Left cardiac atrium (tissue), 4 donors: ENCODE results near the gene LARP1. TPM values are rescaled to one million over a fixed set of nuclear protein-coding genes. Genes with fewer than 3 reads are reported as not detected.
A peak's percentile ranks its signal among the peaks of the same experiment; 100 is the strongest.
"Not testable (repeated sequence)": the region's sequence is repeated elsewhere in the genome, so short reads cannot be mapped to it uniquely, and the experiment has no call there.

Experiments
- ATAC-seq, 2 donors: fragments of 200-7000 bp; cut with Tn5 transposase; one replicate each; pipeline ENCODE4 v1.9.1; 2020; ENCODE audit warnings: mild to moderate bottlenecking in 2 of 2, moderate library complexity in 2 of 2
- DNase-seq: peaks from one replicate; pipeline ENCODE4 v3.0.0-alpha.2; 2020
- intact Hi-C, 2 donors: fragments of 100-400 bp; cut with DNase I; formaldehyde crosslinking; loops; one replicate each; pipeline versions ENCODE4 v1.14.1 to v1.15.1; 2022 to 2023
- long read RNA-seq: library from polyadenylated mRNA; unstranded; transcript quantifications from one replicate; pipeline ENCODE4 v2.0.0, GENCODE V29; 2021
- total RNA-seq, 2 donors: library from RNA; stranded (reverse); fragmentation: NEBNext Ultra II Directional; extraction: Animal tissue kit (Norgen Biotek cat#: 25700); gene quantifications; one replicate each; pipeline ENCODE4 v1.2.1, GENCODE V29; 2021
- donor health status: DM: no; HTN: yes; CAD: no.
- donor health status: DM: no; HTN: yes; CAD: no; lungs with severe emphysema.
- donor health status: DM: yes; HTN: yes; CAD: no.
- donor health status: Dilated cardiomyopathy.

Gene LARP1
- 100 to 1,000 TPM; 105 to 145 TPM for total RNA-seq
- long read RNA-seq, partial matches to known transcripts = 20 of 65 reads
- long read RNA-seq, other reads (novel, unspliced or antisense) = 45 of 65 reads

DNA sequence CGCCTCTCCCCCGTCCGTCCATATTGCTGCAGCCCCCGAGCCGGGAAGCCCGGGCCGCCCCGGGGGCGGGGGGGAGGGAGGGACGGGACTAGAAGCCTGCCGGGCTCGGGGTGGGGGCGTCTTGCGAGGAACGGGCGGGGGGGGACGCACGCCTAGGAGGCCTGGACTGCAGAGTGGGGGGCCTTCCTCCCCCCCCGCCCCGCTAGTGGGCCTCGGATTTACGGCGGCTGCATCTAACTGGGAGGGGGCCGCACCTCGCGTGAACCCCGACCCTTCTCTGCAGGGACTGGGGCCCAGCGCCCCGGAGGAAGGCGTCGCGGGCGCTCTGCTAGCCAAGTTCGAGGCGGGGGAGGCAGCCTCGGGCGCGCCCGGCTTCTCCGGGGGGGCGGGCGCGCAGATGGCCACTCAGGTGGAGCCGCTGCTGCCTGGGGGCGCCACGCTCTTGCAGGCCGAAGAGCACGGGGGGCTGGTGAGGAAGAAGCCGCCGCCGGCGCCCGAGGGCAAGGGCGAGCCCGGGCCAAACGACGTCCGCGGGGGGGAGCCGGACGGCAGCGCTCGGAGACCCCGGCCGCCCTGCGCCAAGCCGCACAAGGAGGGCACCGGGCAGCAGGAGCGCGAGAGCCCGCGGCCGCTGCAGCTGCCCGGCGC lies at the start of gene LARP1:
LARP1 (plus strand) TSS at position 17 of the 648 bp plus-strand sequence; CDS start at position 398, 381 bp downstream.
- intact Hi-C loops = loop anchor here in 1 of 2 donors (5.0 kb wide), 3 partner anchors 37 to 102 kb away; partner anchors contain the start of gene CNOT8
- ATAC-seq (peak; percentile 8 to 24), DNase-seq (peak; percentile 63)

DNA sequence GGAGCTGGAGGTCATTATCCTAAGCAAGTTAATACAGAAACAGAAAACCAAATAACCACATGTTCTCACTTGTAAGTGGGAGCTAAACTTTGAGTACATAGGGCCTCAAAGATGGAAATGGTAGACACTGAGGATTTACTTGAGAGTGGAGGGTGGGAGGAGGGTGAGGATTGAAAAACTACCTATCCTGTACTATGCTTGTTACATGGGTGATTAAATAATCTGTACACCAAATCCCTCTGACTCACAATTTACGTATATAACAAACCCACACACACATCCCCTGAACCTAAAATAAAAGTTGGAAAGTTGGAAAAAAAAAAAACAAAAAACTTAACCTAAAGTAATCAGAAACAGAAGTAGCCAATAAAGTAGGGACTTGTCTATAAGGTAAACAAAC lies 48.8 kb upstream of the LARP1 start:
- intact Hi-C loops = no loop called here
- no peak for ATAC-seq

DNA sequence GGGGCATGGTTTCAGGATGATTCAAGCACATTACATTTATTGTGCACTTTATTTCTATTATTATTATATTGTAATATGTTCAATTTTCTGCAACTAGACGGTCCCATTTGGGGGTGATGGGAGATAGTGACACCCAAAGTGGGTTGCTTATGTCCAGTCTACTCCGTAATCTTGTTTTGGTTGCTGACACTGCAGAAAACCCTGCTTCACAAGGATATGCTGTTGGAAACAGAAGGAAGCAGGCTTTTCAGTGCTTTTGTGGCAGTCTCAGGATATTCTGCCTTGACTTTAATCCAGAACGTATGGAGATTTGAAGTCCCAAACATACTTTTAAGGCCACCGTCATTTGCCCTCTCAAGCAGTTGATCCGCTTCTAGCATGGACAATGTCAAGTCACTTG lies 47.5 kb upstream of the LARP1 start:
- intact Hi-C loops = no loop called here
- ATAC-seq (no peak), DNase-seq (no peak)

More for the DNA sequence above, 48.8 kb upstream of the LARP1 start:
- DNase-seq = no peak

DNA sequence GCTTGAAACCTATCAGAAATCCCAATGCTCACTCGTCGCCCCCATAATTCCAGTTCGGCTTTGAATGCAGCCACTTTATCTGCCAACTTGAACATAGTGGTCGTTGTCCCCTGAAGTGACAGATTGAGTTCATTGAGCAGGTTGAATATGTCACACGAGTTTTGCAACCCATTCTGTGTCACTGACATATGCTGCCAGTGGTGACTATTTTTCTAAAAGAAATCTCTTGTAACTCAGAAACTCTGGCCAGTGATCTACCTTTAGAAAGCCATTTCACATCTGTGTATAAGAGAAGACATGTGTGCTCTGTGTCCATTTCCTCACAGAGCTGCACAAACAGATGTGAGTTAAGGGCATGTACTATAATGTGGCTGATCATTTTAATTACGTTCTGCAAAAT lies 47.0 kb upstream of the LARP1 start:
- ATAC-seq (no peak), DNase-seq (no peak)
- intact Hi-C loops = no loop called here

DNA sequence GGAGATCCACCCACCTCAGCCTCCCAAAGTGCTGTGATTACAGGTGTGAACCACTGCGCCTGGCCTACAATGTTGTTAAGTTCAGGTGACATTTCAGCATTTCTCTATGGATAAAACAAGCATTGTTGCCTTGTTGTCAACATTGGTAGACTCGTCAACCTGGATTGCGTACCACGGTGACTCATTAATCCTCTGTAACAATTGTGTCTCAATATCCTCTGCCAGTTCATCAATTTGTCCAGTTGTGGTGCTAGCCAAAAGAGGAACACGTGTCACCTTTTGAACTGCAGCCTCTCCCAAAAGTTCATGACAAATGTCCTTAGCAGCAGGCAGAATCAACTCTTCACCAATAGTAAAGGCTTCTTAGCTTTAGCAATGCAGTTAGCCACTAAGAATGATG lies 46.3 kb upstream of the LARP1 start:
- DNase-seq = no peak
- ATAC-seq = no peak
- intact Hi-C loops = no loop called here

DNA sequence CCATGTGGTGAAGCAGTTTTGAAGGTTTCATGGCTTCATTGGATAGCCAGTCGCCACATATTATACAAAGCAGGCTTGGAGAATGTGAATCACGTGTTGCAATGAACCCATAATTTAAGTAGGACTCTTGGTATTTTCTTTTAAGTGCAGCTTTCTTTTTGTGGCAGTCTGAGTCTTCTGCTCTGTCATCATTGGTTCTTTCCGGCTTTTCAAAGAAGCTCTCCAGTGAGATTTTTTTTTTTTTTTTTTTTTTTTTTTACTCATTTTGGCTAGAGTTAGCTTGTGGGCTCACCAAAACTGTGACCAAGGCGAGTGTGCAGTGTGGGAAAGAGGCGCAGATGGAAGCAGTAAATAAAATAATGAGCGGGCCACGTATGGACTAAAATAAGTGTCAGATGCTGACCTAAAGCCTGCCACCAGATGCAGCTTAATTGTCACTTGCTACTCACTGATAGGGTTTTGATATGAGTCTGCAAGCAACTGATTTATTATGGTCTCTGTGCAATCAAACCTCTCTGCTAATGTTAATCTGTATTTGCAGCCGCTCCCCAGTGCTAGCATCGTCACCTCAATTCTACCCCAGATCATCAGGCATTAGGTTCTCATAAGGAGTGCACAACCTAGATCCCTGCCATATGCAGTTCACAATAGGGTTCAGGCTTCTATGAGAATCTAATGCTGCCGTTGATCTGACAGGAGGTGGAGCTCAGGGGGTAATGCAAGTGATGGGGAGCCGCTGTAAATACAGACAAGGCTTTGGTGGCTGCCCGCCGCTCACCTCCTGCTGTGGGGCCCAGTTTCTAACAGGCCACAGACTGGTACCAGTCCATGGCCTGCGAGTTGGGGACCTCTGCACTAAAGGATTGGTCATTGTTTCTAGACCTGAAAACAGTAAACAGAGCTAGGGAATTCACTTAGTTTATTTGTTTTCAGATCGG lies 45.5 kb upstream of the LARP1 start:
- DNase-seq = no peak
- ATAC-seq = no peak
- intact Hi-C loops = no loop called here

DNA sequence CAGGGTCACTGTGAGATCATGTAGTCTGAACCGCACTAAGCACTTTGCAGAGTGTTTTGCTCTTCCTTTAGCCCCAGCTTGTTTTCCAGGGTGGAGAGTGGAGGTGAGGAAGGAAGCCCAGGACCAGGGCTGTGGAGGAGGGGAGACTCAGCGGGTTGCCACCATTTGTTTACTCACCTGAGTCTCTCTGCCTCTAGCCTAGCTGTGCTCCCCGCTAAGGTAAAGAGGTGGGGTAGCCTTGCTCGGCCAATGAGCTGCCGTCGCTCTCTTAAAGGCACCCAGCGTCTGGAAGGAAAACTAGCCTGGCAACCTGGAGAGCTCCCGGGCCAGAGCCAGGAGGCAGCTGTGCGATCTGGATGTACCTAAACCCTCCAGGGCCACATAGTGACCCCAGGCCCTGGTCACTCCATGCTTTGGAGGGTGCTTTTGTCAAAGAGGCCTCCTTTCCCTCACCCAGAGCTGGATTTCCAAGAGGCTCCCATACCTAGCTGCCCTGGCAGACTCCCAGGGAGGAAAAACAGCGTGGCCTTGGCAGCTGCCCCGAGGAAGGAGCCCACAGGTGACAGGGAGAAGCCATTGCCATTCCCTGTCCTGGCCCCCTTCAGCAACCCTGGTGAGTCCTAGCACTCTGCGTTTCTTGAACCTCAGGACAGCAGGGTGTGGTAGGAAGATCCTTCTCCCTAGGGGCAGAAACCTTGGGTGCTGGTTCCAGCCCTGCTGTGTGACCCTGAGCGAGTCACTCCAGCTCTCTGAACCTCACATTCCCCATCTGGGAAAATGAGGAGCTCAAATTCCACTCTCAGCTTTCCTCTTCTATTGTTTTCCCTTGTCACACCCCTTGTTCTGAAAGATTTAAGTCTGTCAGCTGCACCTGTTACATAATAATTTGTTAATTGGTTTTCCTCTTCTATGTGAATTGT lies 42.4 kb upstream of the LARP1 start:
- DNase-seq (no peak), ATAC-seq (no peak)
- intact Hi-C loops = no loop called here

DNA sequence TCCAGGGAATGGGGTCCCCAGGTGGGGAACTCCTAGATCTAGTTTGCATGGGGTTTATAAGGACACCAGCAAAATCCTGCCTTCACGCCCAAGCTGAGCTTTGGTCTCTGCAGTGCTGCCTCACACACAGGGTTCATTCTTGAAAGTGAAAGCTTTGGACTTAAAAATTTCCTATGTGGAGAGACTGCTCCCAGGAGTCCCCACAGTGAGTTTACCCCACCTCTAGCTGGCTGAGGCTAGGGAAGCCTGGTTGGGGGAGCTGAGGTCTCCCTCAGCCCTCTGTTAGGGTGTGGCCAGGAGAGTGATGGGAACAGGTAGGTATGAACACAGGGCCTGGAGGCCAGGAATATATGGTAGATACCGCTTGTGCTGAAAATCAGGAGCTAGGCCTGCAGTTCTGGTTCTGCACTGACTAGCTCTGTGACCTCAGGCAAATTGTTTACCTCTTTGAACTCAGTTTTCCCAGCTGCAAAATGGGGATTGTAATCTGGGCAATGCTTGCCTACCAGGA lies 41.5 kb upstream of the LARP1 start:
- peak in 1 of 2 donors; percentile 41 for ATAC-seq
- no peak for DNase-seq
- intact Hi-C loops = no loop called here

DNA sequence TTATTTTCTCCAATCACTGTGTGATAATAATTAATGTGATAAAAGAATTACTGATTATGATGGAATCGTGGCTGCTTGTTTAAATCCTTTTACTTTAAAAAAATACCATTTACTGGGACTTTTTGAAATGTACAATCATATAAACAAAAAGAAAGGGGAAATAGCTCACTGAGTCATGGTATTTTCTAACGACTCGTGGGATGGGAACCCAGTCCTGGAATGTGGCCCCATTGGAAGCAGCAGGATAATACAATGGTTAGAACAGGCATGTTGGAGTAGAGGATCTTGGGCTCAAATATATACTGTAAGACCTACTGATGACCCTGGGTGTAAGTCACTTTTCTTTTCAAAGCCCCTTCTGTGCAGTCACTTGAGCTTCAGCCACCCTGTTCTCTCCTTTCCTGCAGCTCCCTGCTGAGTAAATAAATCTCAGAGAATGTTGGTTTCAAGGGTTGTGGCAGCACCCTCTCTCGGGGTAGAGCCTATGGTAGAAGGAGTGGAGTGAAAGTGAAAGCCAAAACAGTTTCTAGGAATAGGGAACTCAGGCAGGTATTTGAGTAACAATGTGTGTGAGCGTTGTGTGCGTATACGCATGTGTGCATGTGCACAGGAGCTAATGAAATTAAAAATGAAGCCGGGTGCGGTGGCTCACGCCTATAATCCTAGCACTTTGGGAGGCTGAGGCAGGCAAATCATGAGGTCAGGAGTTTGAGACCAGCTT lies 40.8 kb upstream of the LARP1 start:
- DNase-seq (no peak), ATAC-seq (peak; percentile 30 to 33)
- intact Hi-C loops = no loop called here

DNA sequence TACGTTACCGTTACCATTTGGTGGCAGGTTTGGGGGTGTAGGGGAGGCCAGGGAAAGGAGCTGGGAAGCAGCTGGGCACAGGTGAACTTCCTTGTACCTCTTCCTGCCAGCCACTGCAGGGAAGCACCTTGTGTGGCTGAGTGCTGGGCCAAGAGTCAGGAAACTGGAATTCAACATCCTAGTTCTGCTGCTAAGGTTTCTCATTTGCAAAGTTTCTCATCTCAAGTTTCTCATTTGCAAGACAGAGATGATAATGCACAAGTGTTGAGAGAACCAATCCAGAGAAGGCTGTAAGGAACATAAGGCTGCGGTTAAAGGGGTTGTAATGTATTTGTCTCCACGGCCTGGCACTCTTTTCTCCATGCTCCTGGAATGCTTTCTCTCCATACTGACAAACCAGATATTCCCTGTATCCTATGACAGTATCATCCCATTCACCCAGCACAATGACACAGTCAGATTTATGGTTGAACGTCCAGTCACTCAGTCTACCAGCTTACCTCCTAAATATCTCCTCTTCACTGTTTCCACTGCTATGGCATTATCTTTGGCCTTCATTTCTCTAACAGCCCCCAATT lies 33.6 kb upstream of the LARP1 start:
- intact Hi-C loops = no loop called here
- DNase-seq (no peak), ATAC-seq (no peak)

DNA sequence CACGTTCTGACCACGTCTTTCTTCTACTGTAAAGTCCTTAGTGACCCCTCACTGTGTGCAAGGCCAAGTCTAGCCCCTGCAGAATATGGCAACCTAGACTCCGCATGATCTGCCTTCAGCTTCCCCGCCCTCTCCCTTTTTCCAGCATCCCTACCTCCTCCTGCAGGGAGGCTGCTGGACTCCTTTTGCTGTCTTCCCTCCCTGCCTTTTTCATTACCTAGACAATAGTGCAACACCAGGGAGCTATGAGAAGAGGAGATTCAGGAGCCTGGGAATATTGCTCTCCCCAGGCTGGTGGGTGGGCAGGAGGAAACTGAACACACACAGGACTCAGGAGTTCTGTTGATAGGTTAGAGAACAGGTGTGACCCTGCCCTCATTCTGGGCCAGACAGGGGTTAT lies 33.1 kb upstream of the LARP1 start:
- DNase-seq (no peak), ATAC-seq (no peak)
- intact Hi-C loops = no loop called here

DNA sequence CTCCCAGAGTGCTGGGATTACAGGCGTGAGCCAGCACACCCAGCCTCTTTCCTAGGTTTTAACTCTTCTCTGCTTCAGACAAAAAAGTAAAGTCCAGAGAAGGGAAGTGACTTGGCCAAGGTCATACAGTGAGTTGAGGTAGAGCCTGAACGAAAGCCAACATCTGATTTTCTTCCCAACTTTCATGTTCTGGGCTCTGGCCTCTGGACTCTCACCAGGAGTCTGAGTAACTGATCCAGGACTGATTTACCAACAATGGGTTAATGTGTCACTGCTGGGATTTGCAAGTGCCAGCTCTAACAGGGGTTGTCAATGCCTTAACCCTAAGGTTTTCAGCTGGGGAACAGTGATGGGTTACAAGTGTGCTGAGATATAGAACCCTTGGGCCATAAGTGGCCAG lies 32.2 kb upstream of the LARP1 start:
- intact Hi-C loops = no loop called here
- ATAC-seq (no peak), DNase-seq (no peak)

DNA sequence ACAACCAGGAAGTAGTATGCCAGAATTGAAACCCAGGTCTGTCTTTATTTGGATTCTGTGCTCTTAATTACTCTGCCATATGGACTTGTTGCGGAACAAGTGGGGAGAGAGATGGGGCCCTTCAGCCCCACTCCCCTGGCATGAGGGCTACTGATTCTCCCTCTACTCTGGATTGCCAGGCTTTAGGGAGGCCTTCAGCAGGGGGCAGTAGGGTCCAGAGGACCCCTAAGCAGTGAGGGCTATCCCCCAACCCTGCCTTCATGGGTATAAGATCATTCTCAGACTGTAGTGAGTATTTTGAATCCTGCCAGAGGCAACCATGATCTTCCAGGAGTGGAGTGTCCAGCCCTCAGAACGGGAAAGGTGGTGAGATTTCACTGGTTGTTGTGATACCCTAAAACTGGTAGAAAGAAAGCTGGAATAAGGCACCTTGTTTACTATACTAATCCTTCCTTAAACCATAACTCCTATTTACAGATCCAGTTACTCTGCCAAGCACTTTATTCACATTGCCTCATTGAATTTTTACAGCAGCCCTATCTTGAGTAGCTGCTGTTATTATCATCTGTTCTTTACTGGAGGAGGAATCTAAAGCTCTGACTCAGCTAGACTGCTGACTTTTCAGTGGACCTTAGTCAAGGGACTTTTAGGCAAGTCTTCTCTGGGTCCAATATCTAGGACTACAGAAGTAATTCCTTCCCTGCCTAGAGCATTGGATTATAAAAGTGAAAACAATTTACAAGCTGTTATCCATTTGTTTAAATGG lies 31.3 kb upstream of the LARP1 start:
- ATAC-seq = peak; percentile 53 to 92
- no peak for DNase-seq
- intact Hi-C loops = no loop called here

DNA sequence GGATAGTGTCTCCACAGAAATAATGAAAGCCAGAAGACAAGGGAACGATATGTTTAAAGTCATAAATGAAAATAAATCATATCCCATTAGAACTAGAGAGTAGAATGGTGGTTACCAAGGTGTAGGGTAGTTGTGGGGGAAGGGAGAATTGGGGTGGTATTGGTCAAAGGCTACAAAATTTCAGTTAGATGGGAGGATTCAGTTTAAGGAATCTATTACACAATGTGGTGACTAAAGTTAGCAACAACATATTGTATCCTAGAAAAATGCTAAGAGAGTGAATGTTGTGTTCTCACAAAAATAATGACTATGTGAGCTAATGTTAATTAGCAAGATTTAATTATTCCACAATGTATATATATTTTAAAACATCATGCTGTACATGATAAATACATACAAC lies 27.8 kb upstream of the LARP1 start:
- intact Hi-C loops = no loop called here
- ATAC-seq (no peak), DNase-seq (no peak)

DNA sequence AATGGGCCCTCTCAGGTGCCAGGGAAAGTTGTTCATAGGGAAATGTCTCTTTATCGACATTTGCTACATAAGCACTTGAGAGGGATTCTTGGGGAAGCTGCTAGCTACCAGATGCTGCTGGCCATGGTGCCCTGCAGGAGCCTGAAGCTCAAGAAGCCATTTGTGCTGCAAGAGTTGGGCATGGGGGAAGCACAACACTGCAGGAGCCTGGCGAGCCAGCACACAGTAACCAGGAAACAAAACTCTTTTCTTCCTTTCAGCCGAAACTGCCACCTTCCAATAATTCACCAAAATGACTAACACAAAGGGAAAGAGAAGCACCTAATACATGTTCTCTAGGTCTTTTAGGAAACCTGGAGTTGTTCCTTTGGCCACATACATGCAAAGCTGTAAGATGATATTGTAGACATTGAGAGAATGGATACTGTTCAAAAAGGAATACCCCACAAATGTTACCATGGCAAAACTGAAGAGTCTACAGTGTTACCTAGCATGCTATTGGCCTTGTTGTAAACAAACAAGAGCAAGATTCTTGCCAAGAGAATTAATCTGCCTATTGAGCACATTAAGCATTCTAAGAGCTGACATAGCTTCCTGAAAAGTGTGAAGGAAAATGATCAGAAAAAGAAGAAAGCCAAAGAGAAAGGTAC lies 26.1 kb upstream of the LARP1 start:
- intact Hi-C loops = no loop called here
- DNase-seq = no peak

DNA sequence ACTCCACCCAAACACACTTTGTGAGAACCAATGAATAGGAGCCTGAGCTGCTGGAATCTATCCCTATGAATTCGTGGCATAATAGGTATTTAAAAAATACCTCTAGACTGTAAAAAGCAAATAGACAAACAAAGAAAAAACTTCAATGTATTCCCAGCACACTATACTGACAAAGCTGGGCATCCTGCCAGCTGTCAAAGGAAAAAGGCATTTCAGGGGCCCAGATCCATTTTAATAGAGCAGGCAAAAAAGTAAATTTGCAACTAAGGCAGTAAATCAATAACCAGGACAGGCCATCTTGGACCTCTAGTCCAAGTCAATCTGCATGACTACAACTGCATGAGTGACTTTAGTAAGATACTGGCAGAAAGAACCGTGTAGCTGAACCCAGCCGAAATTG lies 25.6 kb upstream of the LARP1 start:
- intact Hi-C loops = no loop called here
- ATAC-seq = no peak

More for the DNA sequence above, 26.1 kb upstream of the LARP1 start:
- no peak for ATAC-seq

DNA sequence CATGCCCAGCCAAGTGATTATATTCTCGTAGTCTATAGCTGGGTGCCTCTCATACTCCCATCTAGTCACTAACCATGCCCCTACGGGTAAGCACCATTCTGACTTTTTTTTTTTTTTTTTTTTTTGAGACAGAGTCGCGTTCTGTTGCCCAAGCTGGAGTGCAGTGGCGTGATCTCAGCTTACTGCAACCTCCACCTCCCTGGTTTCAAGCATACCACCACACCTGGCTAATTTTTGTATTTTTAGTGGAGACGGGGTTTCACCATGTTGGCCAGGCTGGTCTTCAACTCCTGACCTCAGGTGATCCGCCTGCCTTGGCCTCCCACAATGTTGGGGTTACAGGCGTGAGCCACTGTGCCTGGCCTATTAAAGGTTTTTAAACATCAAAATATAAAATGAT lies 24.4 kb upstream of the LARP1 start:
- DNase-seq, intact Hi-C loops, ATAC-seq: not testable (repeated sequence)

More for the DNA sequence above, 25.6 kb upstream of the LARP1 start:
- no peak for DNase-seq
